Esophagus squamous epithelium (tissue), 5 donors: ENCODE results near the gene TH. TPM values are rescaled to one million over a fixed set of nuclear protein-coding genes. Genes with fewer than 3 reads are reported as not detected.

ENCODE experiments used
- DNase-seq: peaks from one replicate; lab custom pipeline; 2025; lab: John Stamatoyannopoulos, UW
- H3K27ac ChIP-seq, 4 donors: fragments of 200-600 bp; sonication (generic); one replicate each; pipeline ENCODE4 v1.5.1; 2016 to 2019; ENCODE audit warnings: mild to moderate bottlenecking in 1 of 4
- H3K27me3 ChIP-seq, 4 donors: fragments of 200-600 bp; sonication (generic); 1 replicate in 3 of 4; 2 replicates in 1 of 4; pipeline versions ENCODE4 v1.5.1 to v1.6.0; 2017 to 2021; ENCODE audit warnings: antibody characterized with exemption in 1 of 4
- H3K36me3 ChIP-seq, 3 donors: fragments of 200-600 bp; sonication (generic); one replicate each; pipeline ENCODE4 v1.5.1; 2016 to 2019
- H3K4me1 ChIP-seq, 3 donors: fragments of 200-600 bp; sonication (generic); one replicate each; pipeline ENCODE4 v1.5.1; 2017 to 2019
- H3K4me3 ChIP-seq, 4 donors: fragments of 200-600 bp; sonication (generic); 1 replicate in 3 of 4; 2 replicates in 1 of 4; pipeline ENCODE4 v1.5.1; 2016 to 2019; ENCODE audit warnings: mild to moderate bottlenecking in 2 of 4, moderate library complexity in 1 of 4
- H3K9me3 ChIP-seq, 3 donors: fragments of 200-600 bp; sonication (generic); one replicate each; pipeline ENCODE4 v1.5.1; 2016 to 2019
- POLR2A ChIP-seq, 4 donors: fragments of 450-650 bp; IDR thresholded peaks; one replicate each; pipeline ENCODE4 v1.6.1; 2017; ENCODE audit warnings: antibody characterized with exemption in 4 of 4, mild to moderate bottlenecking in 4 of 4, moderate library complexity in 3 of 4
- WGBS, 2 donors: methylation state at CpG; one replicate each; pipeline ENCODE4 v1.1.5; 2018; 5-methylcytosine and 5-hydroxymethylcytosine counted together
- intact Hi-C: fragments of 100-400 bp; cut with DNase I; formaldehyde crosslinking; loops from one replicate; pipeline ENCODE4 v1.15.0; 2022
- total RNA-seq, 4 donors: library from RNA; depleted of rRNA; stranded (reverse); fragments of >200 nt; gene quantifications; one replicate each; pipeline ENCODE4 v1.1.0, GENCODE V29; 2016
- TF ChIP-seq, protein P1 (sequence below), 6 experiments: fragments of 450-650 bp in 4 of 6; fragments of 200-600 bp in 2 of 6; sonication (generic) in 2 of 6; IDR thresholded peaks; one replicate each; pipeline ENCODE4 v1.5.1; 2016 to 2019; ENCODE audit warnings: antibody characterized with exemption in 6 of 6, mild to moderate bottlenecking in 4 of 6, moderate library complexity in 4 of 6
- donor health status: DM: yes; HTN: yes; CAD: no.

TH gene
- total RNA-seq, 4 donors from 2014 or later = 0.34 to 0.76 TPM; not detected in 2

DNA sequence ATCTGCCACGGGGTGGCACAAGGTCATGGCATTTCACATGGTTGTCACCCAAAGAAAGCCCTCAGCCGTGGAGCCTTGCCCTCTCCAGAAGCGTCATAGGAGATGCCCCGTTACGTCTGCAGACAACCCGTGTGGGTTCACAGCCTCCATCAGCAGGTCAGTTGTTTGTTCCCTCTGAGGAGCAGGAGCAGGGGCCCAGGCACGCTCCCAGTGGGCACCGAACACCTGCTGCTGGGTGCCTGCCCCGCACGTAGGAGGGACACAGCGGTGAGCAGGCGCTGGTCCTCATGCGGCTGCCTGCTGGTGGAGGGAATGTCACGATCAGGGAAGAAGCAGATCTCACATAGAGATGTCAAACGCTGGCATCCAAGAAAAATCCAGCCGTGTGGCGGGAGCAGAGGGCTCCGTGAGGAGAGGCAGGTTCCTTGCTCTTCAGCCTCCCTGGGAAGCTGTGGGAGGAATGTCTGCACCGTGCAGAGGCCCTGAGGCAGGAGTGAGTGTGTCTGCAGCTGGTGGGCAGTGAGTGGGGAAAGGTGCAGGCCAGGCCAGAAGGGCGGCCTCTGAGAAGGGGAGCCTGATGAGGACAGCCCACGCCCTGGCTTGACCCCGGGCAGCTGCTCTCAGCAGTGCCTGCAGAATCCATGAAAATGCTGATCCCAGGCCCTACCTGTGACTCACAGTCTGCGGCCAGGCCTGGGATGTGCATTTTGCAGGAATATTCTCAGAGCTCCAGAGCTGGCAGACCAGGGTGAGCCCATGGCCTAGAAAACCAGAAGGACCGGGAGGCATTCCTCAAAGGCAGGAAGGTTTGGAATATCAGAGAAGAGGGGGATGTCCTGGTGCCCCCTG lies 36.4 kb upstream of the TH start:
- Histone ChIP-seq H3K4me3 (no peak overlapping the region), H3K27ac (no peak overlapping the region), H3K4me1 (peaks cover under 1 to 41% (median 3%) of the 10 kb centered on the region in 3 donors), H3K9me3 (peaks cover 0 to 5% (median 0%) of the 10 kb centered on the region in 3 donors), H3K36me3 (no peaks in the 10 kb centered on the region), H3K27me3 (peaks cover 0 to 70% (median 0%) of the 10 kb centered on the region in 4 donors)
- intact Hi-C loops = no loop called here
- no peak for DNase-seq
- TF ChIP-seq, protein P1, sequence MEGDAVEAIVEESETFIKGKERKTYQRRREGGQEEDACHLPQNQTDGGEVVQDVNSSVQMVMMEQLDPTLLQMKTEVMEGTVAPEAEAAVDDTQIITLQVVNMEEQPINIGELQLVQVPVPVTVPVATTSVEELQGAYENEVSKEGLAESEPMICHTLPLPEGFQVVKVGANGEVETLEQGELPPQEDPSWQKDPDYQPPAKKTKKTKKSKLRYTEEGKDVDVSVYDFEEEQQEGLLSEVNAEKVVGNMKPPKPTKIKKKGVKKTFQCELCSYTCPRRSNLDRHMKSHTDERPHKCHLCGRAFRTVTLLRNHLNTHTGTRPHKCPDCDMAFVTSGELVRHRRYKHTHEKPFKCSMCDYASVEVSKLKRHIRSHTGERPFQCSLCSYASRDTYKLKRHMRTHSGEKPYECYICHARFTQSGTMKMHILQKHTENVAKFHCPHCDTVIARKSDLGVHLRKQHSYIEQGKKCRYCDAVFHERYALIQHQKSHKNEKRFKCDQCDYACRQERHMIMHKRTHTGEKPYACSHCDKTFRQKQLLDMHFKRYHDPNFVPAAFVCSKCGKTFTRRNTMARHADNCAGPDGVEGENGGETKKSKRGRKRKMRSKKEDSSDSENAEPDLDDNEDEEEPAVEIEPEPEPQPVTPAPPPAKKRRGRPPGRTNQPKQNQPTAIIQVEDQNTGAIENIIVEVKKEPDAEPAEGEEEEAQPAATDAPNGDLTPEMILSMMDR (IDR thresholded peaks at IDR 0.05) = no peak
- TF ChIP-seq POLR2A (IDR thresholded peaks at IDR 0.05) = no peak
- 56 to 73% methylated on average over 8 to 18 of the region's 24 CpGs for WGBS, 2 donors

DNA sequence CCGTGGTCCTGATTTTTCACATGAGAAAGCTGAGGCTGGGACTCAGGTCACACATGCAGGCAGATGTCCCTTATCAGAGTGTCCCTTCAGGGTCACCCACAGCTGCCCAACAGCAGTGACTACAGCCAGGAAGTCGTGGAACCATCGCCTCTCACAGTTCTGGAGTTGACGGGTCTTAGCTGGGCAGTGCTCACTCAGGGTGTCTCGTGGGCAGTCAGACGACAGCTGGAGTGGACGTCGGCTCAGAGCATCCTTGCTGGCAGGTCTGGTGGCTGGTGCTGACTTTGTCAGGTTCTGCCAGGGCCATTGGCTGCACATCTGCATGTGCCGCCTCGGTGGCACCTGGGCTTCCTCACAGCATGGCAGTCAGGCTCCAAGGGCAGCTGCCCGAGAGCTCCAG lies 35.6 kb upstream of the TH start:
- intact Hi-C loops = no loop called here

GRCh38 chr11:2205981-2206690 lies 34.5 kb upstream of the TH start:
- 80 to 84% methylated on average over 7 to 10 of the region's 12 CpGs for WGBS, 2 donors
- no peak overlapping the region for H3K4me3 ChIP-seq
- peaks cover 4 to 48% (median 14%) of the 10 kb centered on the region in 3 donors for H3K4me1 ChIP-seq
- intact Hi-C loops = no loop called here
- DNase-seq = no peak
- peaks cover 0 to 57% (median 0%) of the 10 kb centered on the region in 4 donors for H3K27me3 ChIP-seq
- no peak for TF ChIP-seq POLR2A (IDR thresholded peaks at IDR 0.05)
- TF ChIP-seq, protein P1 (IDR thresholded peaks at IDR 0.05) = no peak
- H3K36me3 ChIP-seq = no peaks in the 10 kb centered on the region
- H3K9me3 ChIP-seq = peaks cover 0 to 5% (median 0%) of the 10 kb centered on the region in 3 donors
- H3K27ac ChIP-seq = no peak overlapping the region

More for the DNA sequence above, 35.6 kb upstream of the TH start:
- TF ChIP-seq, protein P1 (IDR thresholded peaks at IDR 0.05) = no peak
- TF ChIP-seq POLR2A (IDR thresholded peaks at IDR 0.05) = no peak
- peaks cover 4 to 43% (median 9%) of the 10 kb centered on the region in 3 donors for H3K4me1 ChIP-seq
- peaks cover 0 to 62% (median 0%) of the 10 kb centered on the region in 4 donors for H3K27me3 ChIP-seq
- H3K4me3 ChIP-seq = no peak overlapping the region
- WGBS, 2 donors = 81 to 82% methylated on average over 3 of the region's 11 CpGs
- no peaks in the 10 kb centered on the region for H3K36me3 ChIP-seq
- DNase-seq = no peak
- H3K27ac ChIP-seq = no peak overlapping the region
- peaks cover 0 to 5% (median 0%) of the 10 kb centered on the region in 3 donors for H3K9me3 ChIP-seq

- Histone ChIP-seq H3K9me3 (peaks cover 0 to 5% (median 0%) of the 10 kb centered on the region in 3 donors), H3K27me3 (peaks cover 0 to 54% (median 0%) of the 10 kb centered on the region in 4 donors), H3K4me3 (no peak overlapping the region), H3K27ac (no peak overlapping the region), H3K36me3 (no peaks in the 10 kb centered on the region), H3K4me1 (peaks cover 4 to 40% (median 14%) of the 10 kb centered on the region in 3 donors)
- no peak for DNase-seq
- TF ChIP-seq POLR2A (IDR thresholded peaks at IDR 0.05) = no peak
- TF ChIP-seq, protein P1 (IDR thresholded peaks at IDR 0.05) = no peak
- WGBS, 2 donors = 56 to 100% methylated on average over 1 of the region's 1 CpG
- intact Hi-C loops = no loop called here
These were observed 33.7 kb upstream of the TH start for GRCh38 chr11:2205214-2205720.
